H1 (cell line): Measurements from ENCODE around the gene AKR1C8. TPM values are rescaled to one million over a fixed set of nuclear protein-coding genes. Genes with fewer than 3 reads are reported as not detected.

ENCODE experiments used
- E2F6 ChIP-seq: IDR thresholded peaks from 2 replicates; pipeline ENCODE4 v1.6.1; 2012; ENCODE audit warnings: inconsistent platforms
- EP300 ChIP-seq, 2 experiments: IDR thresholded peaks; 1 replicate in 1 of 2; 2 replicates in 1 of 2; pipeline ENCODE4 v1.6.1; 2011 to 2012; ENCODE audit warnings: low read depth in 2 of 2, low read length in 2 of 2, mild to moderate bottlenecking in 2 of 2, borderline replicate concordance in 1 of 2, inconsistent platforms in 1 of 2, moderate library complexity in 1 of 2
- EZH2 ChIP-seq: fragments of 200-600 bp; sonication (generic); IDR thresholded peaks from 2 replicates; pipeline ENCODE4 v1.7.1; 2012; ENCODE audit warnings: low read depth, mild to moderate bottlenecking, moderate library complexity, low read length, inconsistent platforms; ENCODE audit not compliant: severe bottlenecking
- HDAC6 ChIP-seq: IDR thresholded peaks from one replicate; pipeline ENCODE4 v1.7.1; 2012; ENCODE audit warnings: low read depth, mild to moderate bottlenecking, inconsistent platforms, low read length, moderate library complexity
- MAFK ChIP-seq: IDR thresholded peaks from 2 replicates; pipeline ENCODE4 v1.6.1; 2012; ENCODE audit warnings: low read depth, mild to moderate bottlenecking, improper control_type of control experiment, low read length
- RFX5 ChIP-seq: IDR thresholded peaks from 2 replicates; pipeline ENCODE4 v1.6.1; 2011; ENCODE audit warnings: low read depth, low read length, improper control_type of control experiment, borderline replicate concordance
- TBP ChIP-seq: IDR thresholded peaks from 2 replicates; pipeline ENCODE4 v1.6.1; 2011; ENCODE audit warnings: low read depth, low read length, improper control_type of control experiment
- polyA plus RNA-seq, 7 experiments: library from polyadenylated mRNA; depleted of rRNA in 3 of 7; stranded (reverse) in 5 of 7; unstranded in 2 of 7; fragments of >200 nt in 5 of 7; fragments of 200-250 nt in 2 of 7; gene quantifications; 1 replicate in 5 of 7; 2 replicates in 1 of 7; 4 replicates in 1 of 7; pipeline versions ENCODE4 v1.2.1 to v1.2.3, GENCODE V29; 2011 to 2013; ENCODE audit warnings: missing spikeins in 2 of 7, mixed read lengths in 2 of 7
- total RNA-seq: library from RNA; stranded (reverse); fragmentation: NEBNext Ultra II Directional; extraction: Animal tissue kit (Norgen Biotek cat#: 25700); gene quantifications from 2 replicates; pipeline ENCODE4 v1.2.1, GENCODE V29; 2021

Gene AKR1C8
- total and polyA plus RNA-seq, 2 of the 8 experiments (the other 6 are each of a cell fraction or from before 2014, with no cell fraction given): not detected

DNA sequence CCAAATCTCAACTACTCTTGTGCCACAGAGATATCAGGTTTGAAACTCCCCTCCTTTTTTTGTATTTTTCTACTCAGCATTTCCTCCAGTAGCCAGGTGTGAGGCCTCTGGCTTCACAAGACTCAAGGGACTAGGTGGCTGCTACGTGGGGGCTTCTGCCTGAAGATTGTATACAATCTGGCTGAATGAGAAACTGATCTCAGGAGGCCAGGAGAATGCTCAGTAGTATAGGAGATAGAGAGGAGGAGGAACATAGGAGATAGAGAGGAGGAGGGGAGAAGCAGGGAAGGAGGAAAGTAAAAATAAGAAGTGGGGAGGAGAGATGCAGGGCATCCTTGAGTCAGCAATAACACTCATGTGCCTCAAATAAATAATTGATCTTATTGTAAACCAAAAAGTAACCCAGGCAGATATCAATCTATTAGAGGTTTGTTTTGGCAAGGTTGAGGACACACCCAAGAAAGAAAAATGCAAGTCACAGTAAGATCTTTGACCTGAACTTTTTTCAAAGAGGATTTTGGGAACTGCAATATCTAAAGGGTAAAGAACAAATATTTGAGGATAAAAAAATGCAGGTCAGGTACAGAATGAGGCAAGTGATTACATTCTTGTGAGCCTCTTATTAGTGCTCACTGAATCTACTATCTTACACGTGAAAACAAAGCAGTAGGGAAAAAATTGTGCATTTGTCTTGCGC is 36.8 kb downstream of the AKR1C8 start (continued):
- no peak for TF ChIP-seq HDAC6
- no peak for TF ChIP-seq EP300 (IDR thresholded peaks at IDR 0.05; ENCODE audit: borderline replicate concordance in 1 of 2, low read depth in 2 of 2, low read length in 2 of 2)
- TF ChIP-seq EZH2: no peak
- TF ChIP-seq MAFK: no peak
- no peak for TF ChIP-seq RFX5
- TF ChIP-seq E2F6: no peak
- TF ChIP-seq TBP: no peak
